Activated CD4-positive, alpha-beta T cell treated with anti-CD3 and anti-CD28 coated beads for 36 hours (primary cell): ENCODE results near the gene PINK1. TPM values are rescaled to one million over a fixed set of nuclear protein-coding genes. Genes with fewer than 3 reads are reported as not detected.

Experiments
- ATAC-seq: fragments of 200-7000 bp; cut with Tn5 transposase; one replicate; pipeline ENCODE4 v1.10.0; 2021; ENCODE audit warnings: mild to moderate bottlenecking, moderate library complexity
- CTCF ChIA-PET: fragments of 350-600 bp; sonication (Branson Sonifier 250); formaldehyde crosslinking; loops from one replicate; lab custom pipeline; 2021; ENCODE audit warnings: antibody characterized with exemption; lab: Charles Lee
- POLR2A ChIA-PET: fragments of 350-600 bp; sonication (Branson Sonifier 250); formaldehyde crosslinking; loops from one replicate; lab custom pipeline; 2021; ENCODE audit warnings: antibody characterized with exemption, inconsistent platforms; lab: Charles Lee
- DNase-seq: peaks from one replicate; pipeline ENCODE4 v3.0.0-alpha.2; 2020
- H3K27ac Mint-ChIP-seq: one replicate; pipeline ENCODE4 v1.8.0; 2021; ENCODE audit warnings: mixed read lengths
- H3K27me3 Mint-ChIP-seq: one replicate; pipeline ENCODE4 v1.8.0; 2021; ENCODE audit warnings: mixed read lengths
- H3K36me3 Mint-ChIP-seq: one replicate; pipeline ENCODE4 v1.8.0; 2021; ENCODE audit warnings: low read depth, mixed read lengths
- H3K4me1 Mint-ChIP-seq: one replicate; pipeline ENCODE4 v1.8.0; 2021; ENCODE audit warnings: mixed read lengths
- H3K4me3 Mint-ChIP-seq: one replicate; pipeline ENCODE4 v1.8.0; 2021; ENCODE audit warnings: mild to moderate bottlenecking, moderate library complexity, mixed read lengths
- H3K9me3 Mint-ChIP-seq: one replicate; pipeline ENCODE4 v1.8.0; 2021; ENCODE audit warnings: low read depth, mixed read lengths
- intact Hi-C, 2 experiments: fragments of 100-400 bp; cut with DNase I in 1 of 2; cut with micrococcal nuclease in 1 of 2; formaldehyde crosslinking; loops; one replicate each; pipeline versions ENCODE4 v1.14.2 to v1.15.1; 2022 to 2024; cut with DNase I, micrococcal nuclease
- total RNA-seq, 2 experiments: library from RNA; stranded (reverse); gene quantifications; one replicate each; pipeline ENCODE4 v1.2.3, GENCODE V29; 2021

The PINK1 gene
- total RNA-seq, 2 experiments from 2014 or later, result 2.5 to 3.2 TPM

DNA sequence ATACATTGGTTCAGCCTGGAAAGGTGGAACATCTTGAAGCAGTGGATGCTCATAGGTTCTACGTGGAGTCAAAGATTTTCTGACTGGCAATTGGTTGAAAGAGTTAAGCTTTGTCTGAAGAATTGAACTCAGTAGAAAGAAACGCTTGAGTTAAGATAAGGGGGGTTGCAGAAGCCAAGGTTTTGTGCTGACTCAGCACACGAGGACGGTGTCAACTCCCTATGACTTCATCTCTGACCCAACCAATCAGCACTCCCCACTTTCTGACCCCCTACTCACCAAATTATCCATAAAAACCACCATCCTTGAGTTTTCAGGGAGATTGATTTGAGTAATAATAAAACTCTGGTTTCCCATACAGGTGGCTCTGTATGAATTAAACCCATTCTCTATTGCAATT, 2.5 kb upstream of the PINK1 start:
- ATAC-seq, result no peak
- intact Hi-C loops, result loop anchor here (5.0 to 10.0 kb wide), 2 partner anchors 123 to 256 kb away; partner anchors contain the start of gene MUL1 (in 1 of the 2)
- Mint-ChIP-seq H3K36me3 (no peaks in the 10 kb centered on the region), H3K9me3 (peaks cover 6% of the 10 kb centered on the region), H3K27me3 (peaks cover 7% of the 10 kb centered on the region), H3K4me3 (no peak overlapping the region), H3K4me1 (peaks cover 9% of the 10 kb centered on the region), H3K27ac (no peak overlapping the region)
- DNase-seq, result no peak
- ChIA-PET POLR2A (no interaction called here), CTCF (interaction anchor here (0.7 to 2.0 kb wide), 5 partner anchors 8 to 117 kb away, joined by 3 to 8 read pairs (median 3); partner anchors contain the start of gene DDOST)

DNA sequence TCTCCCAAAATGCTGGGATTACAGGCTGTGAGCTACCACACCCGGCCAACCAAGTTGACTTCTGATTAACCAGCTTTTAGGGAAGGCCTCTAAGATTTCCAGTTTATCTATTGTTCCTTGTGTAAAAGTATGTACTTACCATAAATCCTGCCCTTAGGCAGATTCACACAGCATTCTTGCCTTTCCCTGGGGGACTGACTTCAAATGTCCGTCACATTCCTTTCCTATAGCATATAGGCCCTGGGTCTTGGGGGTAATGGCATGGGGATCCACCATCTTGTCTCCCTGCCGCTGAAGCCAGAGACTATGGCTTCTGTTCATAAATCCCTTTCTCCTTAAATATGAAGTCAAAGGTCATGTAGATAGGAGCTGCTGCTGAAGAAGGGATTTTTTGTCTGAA, 872 bp upstream of the PINK1 start:
- intact Hi-C loops, result loop anchor here (2.0 to 10.0 kb wide), 3 partner anchors 58 to 258 kb away; partner anchors contain the start of gene MUL1 (in 1 of the 2)
- Mint-ChIP-seq H3K36me3 (no peaks in the 10 kb centered on the region), H3K4me3 (peak overlapping the region; percentile 15), H3K9me3 (peaks cover 6% of the 10 kb centered on the region), H3K4me1 (peaks cover 9% of the 10 kb centered on the region), H3K27ac (no peak overlapping the region), H3K27me3 (peaks cover 1% of the 10 kb centered on the region)
- CTCF ChIA-PET, result interaction anchor here (0.6 to 3.9 kb wide), 12 partner anchors 7 to 585 kb away, joined by 3 to 30 read pairs (median 4); partner anchors contain the start of gene DDOST
- POLR2A ChIA-PET, result no interaction called here
- no peak for DNase-seq
- no peak for ATAC-seq

DNA sequence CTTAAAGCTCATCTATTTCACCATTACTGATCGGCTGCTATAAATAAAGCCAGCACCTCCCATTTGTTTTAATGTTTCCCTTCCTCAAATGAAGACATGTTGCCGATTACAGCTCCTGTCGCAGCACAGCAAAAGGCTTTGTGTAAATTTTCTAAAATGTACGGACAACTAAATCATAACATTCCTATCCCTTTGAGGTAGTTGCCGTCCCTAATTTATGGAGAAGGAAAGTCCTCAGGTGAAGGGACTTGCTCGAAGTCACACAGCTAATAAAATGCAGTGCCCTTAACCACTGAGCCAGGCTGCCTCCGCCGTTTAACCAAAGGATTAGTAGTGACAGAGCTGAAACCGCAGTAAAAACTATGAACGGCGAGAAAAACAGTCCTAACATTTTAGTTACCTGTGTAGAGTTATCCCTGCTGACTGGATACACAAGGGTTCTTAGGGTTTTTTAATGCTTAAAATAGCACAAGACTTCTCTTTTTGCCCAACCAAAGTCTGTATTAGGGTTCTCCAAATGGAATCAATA, 871 bp downstream of the PINK1 start:
- DNase-seq, result peak; percentile 28
- Mint-ChIP-seq H3K9me3 (peaks cover 1% of the 10 kb centered on the region), H3K4me3 (peak overlapping the region; percentile 72), H3K36me3 (no peaks in the 10 kb centered on the region), H3K27me3 (no peaks in the 10 kb centered on the region), H3K27ac (peak overlapping the region; percentile 72), H3K4me1 (peaks cover 9% of the 10 kb centered on the region)
- intact Hi-C loops, result loop anchor here (1.0 to 10.0 kb wide), 3 partner anchors 127 to 259 kb away; partner anchors contain the start of gene MUL1 (in 1 of the 2)
- ATAC-seq, result peak; percentile 34
- ChIA-PET CTCF (interaction anchor here (0.5 to 3.9 kb wide), 22 partner anchors 8 to 1397 kb away, joined by 3 to 30 read pairs (median 4); partner anchors contain the start of gene DDOST), POLR2A (interaction anchor here (1.3 kb wide), 1 partner anchor 153 kb away, joined by 6 read pairs; the partner anchor contains the start of gene HP1BP3)

DNA sequence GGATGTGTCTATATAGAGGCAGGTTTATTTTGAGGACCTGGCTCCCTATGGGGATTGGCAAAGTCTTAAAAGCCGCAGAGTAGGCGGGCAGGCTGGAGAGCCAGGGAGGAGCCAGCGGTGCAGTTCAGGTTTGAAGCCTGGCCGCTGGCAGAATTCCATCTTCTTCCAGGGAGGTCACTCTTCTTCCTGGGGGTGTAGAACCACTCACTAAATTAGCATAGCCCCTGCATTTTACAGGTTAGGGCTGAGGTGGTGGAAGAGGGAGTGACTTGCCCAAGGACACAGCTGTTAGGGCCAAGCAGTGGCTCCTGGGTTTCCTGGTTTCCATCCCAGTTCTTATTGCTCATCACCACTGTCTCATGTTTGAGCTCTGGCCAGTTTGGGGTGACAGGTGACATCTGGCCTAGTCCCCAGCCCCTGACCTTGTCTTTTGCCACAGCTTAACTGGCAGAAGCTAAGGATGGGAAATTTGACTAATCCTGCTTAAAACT, 1.4 kb downstream of the PINK1 start:
- POLR2A ChIA-PET, result interaction anchor here (1.3 kb wide), 1 partner anchor 152 kb away, joined by 6 read pairs; the partner anchor contains the start of gene HP1BP3
- no peak overlapping the region for H3K27ac Mint-ChIP-seq
- CTCF ChIA-PET, result interaction anchor here (0.9 to 3.9 kb wide), 5 partner anchors 24 to 560 kb away, joined by 3 to 30 read pairs (median 19); partner anchors contain the start of gene DDOST
- DNase-seq (peak; percentile 25), ATAC-seq (peak; percentile 38)
- peak overlapping the region; percentile 72 for H3K4me3 Mint-ChIP-seq
- peaks cover 9% of the 10 kb centered on the region for H3K4me1 Mint-ChIP-seq
- no peaks in the 10 kb centered on the region for H3K27me3 Mint-ChIP-seq
- no peaks in the 10 kb centered on the region for H3K36me3 Mint-ChIP-seq
- intact Hi-C loops, result loop anchor here (1.0 to 10.0 kb wide), 3 partner anchors 127 to 260 kb away; partner anchors contain the start of gene MUL1 (in 1 of the 2)
- H3K9me3 Mint-ChIP-seq, result no peaks in the 10 kb centered on the region

DNA sequence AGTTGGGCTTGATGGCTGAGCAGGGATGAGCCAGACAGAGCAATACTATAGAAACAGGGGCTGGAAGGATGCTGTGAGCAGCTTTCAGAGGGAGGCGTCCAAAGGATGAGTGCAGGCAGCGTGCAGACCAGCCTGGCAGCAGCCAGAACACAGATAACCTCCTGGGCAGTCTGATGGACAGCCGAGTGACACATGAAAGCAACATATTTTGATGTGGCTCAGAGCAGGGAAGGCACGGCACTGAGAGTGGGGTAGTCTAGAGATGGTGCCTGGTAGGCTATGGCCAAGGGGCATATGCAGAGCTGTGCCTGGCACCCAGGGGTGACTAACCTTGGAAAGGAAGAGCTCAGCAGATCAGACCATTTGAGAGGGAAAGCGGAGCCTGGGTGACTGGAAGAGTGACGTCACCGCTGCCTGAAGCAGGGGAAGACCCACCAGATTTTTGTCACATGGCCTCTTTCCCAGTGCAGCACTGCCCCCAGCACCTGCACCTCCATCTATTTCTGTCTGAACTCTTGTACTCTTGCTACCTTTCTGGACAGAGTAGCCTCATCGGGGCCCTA, 3.6 kb downstream of the PINK1 start:
- ATAC-seq (no peak), DNase-seq (no peak)
- no peak overlapping the region for H3K4me3 Mint-ChIP-seq
- no peaks in the 10 kb centered on the region for H3K36me3 Mint-ChIP-seq
- CTCF ChIA-PET, result interaction anchor here (0.7 to 1.5 kb wide), 2 partner anchors 42 to 115 kb away, joined by 3 to 5 read pairs; no protein-coding TSS in a partner anchor
- no peaks in the 10 kb centered on the region for H3K27me3 Mint-ChIP-seq
- H3K9me3 Mint-ChIP-seq, result no peaks in the 10 kb centered on the region
- H3K27ac Mint-ChIP-seq, result no peak overlapping the region
- intact Hi-C loops, result loop anchor here in 1 of 2 experiments (10.0 kb wide), 1 partner anchor 262 kb away; no protein-coding TSS in a partner anchor
- H3K4me1 Mint-ChIP-seq, result peaks cover 9% of the 10 kb centered on the region
- POLR2A ChIA-PET, result no interaction called here

DNA sequence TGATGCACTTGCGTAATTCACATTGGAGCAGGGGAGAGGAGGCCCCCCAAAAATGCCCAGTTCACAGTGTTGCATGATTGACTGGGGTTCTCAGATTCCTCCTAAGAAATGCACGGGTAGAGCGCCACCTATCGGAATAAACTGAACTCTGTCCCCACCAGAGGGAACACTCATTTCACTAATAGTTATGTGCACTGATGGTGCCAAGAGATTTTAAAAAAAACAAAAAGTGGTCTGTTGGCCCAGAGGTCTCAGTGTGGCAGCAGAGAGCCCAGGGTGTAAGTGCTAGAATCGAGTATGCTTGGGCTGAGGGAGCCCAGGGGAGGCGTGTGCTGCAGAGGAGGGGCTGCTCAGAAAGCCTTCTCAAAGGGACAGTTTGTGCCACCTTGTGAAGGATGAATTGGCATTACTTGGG, 6.9 kb downstream of the PINK1 start:
- H3K4me1 Mint-ChIP-seq, result no peaks in the 10 kb centered on the region
- CTCF ChIA-PET, result interaction anchor here (0.6 to 1.5 kb wide), 5 partner anchors 10 to 123 kb away, joined by 3 to 6 read pairs (median 4); no protein-coding TSS in a partner anchor

DNA sequence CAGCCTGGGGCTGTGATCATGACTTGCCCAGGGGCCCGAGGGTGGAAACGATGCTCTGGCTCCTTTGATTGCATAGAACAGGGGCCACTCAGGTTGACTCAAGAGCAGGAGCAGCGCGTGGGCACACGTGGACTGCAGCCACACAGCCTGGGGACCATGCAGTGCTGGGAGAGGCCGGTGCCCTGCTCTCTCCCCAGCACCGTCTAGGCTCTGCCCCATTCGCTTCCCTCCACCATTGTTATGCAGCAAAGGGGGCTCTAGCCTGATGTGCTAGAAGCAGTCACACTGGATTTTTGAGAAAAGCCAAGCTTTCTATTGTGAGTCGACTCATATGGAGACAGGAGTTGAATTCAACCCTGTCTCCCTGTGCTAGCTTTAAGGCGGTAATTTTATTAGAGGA, 8.7 kb downstream of the PINK1 start:
- Mint-ChIP-seq H3K27me3 (no peaks in the 10 kb centered on the region), H3K4me3 (no peak overlapping the region), H3K36me3 (peaks cover 2% of the 10 kb centered on the region), H3K4me1 (no peaks in the 10 kb centered on the region), H3K9me3 (no peaks in the 10 kb centered on the region), H3K27ac (no peak overlapping the region)
- ATAC-seq, result no peak
- CTCF ChIA-PET, result interaction anchor here (0.7 to 3.4 kb wide), 5 partner anchors 9 to 657 kb away, joined by 3 to 17 read pairs (median 4); partner anchors contain the start of gene PINK1
- no peak for DNase-seq
- intact Hi-C loops, result no loop called here
- POLR2A ChIA-PET, result no interaction called here

More for the DNA sequence above, 6.9 kb downstream of the PINK1 start:
- peak; percentile 88 for ATAC-seq
- Mint-ChIP-seq H3K36me3 (peaks cover 2% of the 10 kb centered on the region), H3K4me3 (no peak overlapping the region), H3K27ac (no peak overlapping the region), H3K27me3 (no peaks in the 10 kb centered on the region), H3K9me3 (no peaks in the 10 kb centered on the region)
- POLR2A ChIA-PET, result no interaction called here
- intact Hi-C loops, result loop anchor here (1.0 kb wide), 3 partner anchors 65 to 427 kb away; no protein-coding TSS in a partner anchor
- DNase-seq, result peak; percentile 78

DNA sequence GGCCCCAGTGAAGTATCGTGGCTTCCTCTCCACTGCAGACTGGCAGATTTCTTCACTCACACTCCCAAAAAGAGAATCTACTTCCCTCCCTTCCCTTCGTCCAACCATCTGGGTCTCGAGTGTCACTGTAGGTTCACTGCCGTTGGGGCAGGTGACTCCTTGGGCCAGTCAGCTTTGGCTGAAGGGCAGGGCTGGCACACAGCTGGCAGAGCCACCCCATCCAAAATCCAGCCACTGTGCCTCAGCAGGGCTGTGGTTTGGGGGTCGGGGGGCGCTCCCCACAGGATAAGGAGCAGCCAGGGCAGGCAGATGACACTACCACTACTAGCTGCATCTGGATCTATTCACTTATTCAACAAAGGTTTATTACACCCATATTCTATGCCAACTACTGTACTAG, 9.8 kb downstream of the PINK1 start:
- no peaks in the 10 kb centered on the region for H3K9me3 Mint-ChIP-seq
- no peak overlapping the region for H3K27ac Mint-ChIP-seq
- ChIA-PET POLR2A (no interaction called here), CTCF (interaction anchor here (0.6 to 3.4 kb wide), 4 partner anchors 10 to 339 kb away, joined by 3 to 17 read pairs (median 3); partner anchors contain the start of gene PINK1)
- no peaks in the 10 kb centered on the region for H3K4me1 Mint-ChIP-seq
- peaks cover 2% of the 10 kb centered on the region for H3K36me3 Mint-ChIP-seq
- no peak for ATAC-seq
- H3K4me3 Mint-ChIP-seq, result no peak overlapping the region
- no peak for DNase-seq
- H3K27me3 Mint-ChIP-seq, result no peaks in the 10 kb centered on the region
- intact Hi-C loops, result no loop called here

DNA sequence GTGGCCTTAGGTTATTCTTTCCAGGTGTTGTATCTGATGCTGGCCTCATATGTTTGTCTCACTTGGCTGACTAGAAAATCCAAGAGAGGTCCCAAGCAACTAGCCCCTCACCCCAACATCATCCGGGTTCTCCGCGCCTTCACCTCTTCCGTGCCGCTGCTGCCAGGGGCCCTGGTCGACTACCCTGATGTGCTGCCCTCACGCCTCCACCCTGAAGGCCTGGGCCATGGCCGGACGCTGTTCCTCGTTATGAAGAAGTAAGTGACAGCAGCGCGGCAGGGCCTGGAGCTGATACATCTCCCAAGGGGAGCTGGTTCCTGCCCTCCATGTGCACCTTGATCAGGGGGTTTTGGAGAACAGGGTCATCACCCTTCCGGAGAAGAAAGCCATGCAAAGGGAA, 11.2 kb downstream of the PINK1 start:
- no peak overlapping the region for H3K4me3 Mint-ChIP-seq
- ChIA-PET POLR2A (interaction anchor here (0.6 kb wide), 1 partner anchor 729 kb away, joined by 3 read pairs; no protein-coding TSS in a partner anchor), CTCF (no interaction called here)
- H3K36me3 Mint-ChIP-seq, result peaks cover 6% of the 10 kb centered on the region
- no peak overlapping the region for H3K27ac Mint-ChIP-seq
- no peak for ATAC-seq
- no peaks in the 10 kb centered on the region for H3K4me1 Mint-ChIP-seq
- intact Hi-C loops, result no loop called here
- no peak for DNase-seq
- H3K9me3 Mint-ChIP-seq, result no peaks in the 10 kb centered on the region
- H3K27me3 Mint-ChIP-seq, result no peaks in the 10 kb centered on the region

DNA sequence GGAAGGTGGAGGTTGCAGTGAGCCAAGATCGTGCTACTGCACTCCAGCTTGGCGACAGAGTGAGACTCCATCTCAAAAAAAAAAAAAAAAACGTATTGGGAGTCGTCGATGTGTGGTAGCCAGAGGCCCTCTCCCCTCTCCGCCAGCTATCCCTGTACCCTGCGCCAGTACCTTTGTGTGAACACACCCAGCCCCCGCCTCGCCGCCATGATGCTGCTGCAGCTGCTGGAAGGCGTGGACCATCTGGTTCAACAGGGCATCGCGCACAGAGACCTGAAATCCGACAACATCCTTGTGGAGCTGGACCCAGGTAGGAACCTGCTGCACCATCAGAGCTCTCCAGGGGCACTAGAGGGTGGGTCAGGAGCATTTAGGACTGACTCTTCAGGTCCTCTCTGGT, 12.2 kb downstream of the PINK1 start:
- DNase-seq, result no peak
- intact Hi-C loops, result no loop called here
- no peaks in the 10 kb centered on the region for H3K9me3 Mint-ChIP-seq
- no peaks in the 10 kb centered on the region for H3K27me3 Mint-ChIP-seq
- ATAC-seq, result no peak
- H3K4me3 Mint-ChIP-seq, result no peak overlapping the region
- ChIA-PET POLR2A (interaction anchor here (0.8 kb wide), 1 partner anchor 9 kb away, joined by 4 read pairs; no protein-coding TSS in a partner anchor), CTCF (interaction anchor here (0.9 to 2.0 kb wide), 2 partner anchors 12 to 124 kb away, joined by 4 to 7 read pairs; partner anchors contain the start of gene PINK1)
- H3K4me1 Mint-ChIP-seq, result no peaks in the 10 kb centered on the region
- H3K27ac Mint-ChIP-seq, result no peak overlapping the region
- peaks cover 6% of the 10 kb centered on the region for H3K36me3 Mint-ChIP-seq

DNA sequence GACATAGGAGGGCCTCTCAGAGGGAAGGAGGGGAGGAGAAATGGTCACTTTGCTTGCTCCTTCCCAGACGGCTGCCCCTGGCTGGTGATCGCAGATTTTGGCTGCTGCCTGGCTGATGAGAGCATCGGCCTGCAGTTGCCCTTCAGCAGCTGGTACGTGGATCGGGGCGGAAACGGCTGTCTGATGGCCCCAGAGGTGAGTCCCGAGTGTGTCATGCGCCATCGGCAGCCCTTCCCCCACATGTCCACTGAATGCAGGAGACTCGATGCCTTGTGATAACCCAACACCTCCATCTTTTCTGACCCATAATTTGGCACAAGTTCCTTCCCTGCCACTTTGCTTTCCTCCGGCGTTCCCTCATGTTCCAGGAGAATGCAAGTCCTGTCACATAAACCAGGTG, 15.2 kb downstream of the PINK1 start:
- DNase-seq (no peak), ATAC-seq (no peak)
- Mint-ChIP-seq H3K9me3 (no peaks in the 10 kb centered on the region), H3K27me3 (no peaks in the 10 kb centered on the region), H3K27ac (no peak overlapping the region), H3K4me3 (no peak overlapping the region), H3K4me1 (no peaks in the 10 kb centered on the region), H3K36me3 (peaks cover 31% of the 10 kb centered on the region)
- ChIA-PET CTCF (no interaction called here), POLR2A (interaction anchor here (1.7 kb wide), 1 partner anchor 15 kb away, joined by 3 read pairs; no protein-coding TSS in a partner anchor)
- intact Hi-C loops, result no loop called here
